HG02588 (cell line): ENCODE measurements around the gene C20orf204.
"Not testable (repeated sequence)": the region's sequence is repeated elsewhere in the genome, so short reads cannot be mapped to it uniquely, and the experiment has no call there.

Source experiments
- ATAC-seq: cut with Tn5 transposase; IDR thresholded peaks from one replicate; pipeline ENCODE4 v1.9.1; 2021; ENCODE audit warnings: mild to moderate bottlenecking, moderate library complexity; ENCODE audit not compliant: unreplicated experiment

Gene C20orf204

DNA sequence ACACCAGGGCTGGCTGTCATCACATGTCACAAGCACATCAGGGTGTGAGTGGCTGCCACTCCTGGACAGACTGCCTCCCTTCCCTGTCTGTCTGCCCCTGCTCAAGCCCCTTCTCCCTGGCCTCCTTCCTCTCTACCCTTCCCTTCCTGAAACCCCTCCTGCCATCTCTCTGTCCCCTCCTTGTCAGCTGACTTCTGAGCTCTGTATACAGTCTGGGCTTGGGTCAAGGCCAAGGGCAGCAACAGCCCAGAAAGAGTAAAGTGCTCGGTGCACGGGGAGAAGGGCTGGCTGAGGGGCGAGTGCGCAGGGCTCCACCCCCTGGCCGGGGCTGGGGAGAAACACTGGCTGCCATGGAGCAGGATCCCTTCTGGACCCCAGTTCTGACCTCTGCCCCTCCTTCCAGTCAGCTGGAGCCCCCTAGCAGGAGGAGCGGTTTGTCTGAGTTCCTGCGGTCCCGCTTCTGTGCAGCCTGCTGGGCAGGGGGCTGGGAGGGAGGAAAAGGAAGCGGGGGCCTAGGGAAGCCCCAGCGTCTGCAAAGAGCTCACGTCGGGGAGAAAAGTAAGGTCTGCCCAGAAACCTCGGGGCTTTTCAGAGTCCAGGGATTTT is 46.2 kb downstream of the C20orf204 start:
- ATAC-seq, result no peak

DNA sequence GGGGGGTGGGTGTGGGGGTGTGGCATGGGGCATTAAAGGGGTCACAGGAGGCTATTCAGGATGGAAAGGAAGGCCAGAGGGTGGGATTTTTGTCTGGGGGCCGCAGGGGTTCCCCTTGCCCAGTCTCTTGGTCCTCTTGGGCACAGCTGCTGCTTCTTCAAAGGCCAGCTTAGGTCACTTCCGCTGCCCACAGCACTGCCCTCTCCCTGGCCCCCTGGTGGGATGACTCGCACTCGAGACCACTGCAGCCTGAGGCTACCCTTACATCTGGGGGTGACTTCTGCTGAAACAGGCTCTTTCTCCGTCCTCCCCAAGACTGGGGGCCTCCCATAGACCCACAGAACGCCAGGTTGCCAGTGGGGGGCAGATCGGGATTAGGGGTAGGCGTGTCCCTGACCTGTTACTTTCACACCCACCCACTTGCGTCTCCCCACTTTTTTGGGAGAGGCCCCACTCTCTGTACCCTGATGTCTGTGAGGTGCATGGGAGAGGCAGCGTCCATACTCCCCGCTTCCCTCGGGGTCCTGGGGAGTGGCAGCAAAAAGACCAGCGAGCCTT is 46.9 kb downstream of the C20orf204 start:
- no peak for ATAC-seq

DNA sequence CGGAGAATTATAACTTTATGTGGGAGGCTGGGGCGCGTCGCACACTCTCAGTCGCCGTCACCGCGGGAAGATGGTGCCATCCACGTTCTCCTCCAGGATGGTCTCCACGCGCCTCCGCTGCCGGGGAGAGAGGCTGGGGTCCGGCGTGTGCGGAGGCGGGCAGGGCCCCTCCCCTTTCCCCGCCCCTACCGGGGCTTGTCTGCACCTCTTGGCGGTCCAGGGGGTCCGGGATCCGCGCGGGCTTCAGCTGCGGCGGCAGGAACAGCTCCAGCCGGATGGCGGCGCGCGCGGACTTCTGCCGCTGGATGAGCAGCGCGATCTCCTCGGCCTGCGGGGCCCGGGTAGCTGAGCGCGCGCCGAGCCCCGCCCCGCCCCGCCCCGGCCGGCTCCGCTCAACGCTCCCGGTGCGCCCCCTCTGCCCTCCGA is 47.4 kb downstream of the C20orf204 start:
- ATAC-seq, result no peak

DNA sequence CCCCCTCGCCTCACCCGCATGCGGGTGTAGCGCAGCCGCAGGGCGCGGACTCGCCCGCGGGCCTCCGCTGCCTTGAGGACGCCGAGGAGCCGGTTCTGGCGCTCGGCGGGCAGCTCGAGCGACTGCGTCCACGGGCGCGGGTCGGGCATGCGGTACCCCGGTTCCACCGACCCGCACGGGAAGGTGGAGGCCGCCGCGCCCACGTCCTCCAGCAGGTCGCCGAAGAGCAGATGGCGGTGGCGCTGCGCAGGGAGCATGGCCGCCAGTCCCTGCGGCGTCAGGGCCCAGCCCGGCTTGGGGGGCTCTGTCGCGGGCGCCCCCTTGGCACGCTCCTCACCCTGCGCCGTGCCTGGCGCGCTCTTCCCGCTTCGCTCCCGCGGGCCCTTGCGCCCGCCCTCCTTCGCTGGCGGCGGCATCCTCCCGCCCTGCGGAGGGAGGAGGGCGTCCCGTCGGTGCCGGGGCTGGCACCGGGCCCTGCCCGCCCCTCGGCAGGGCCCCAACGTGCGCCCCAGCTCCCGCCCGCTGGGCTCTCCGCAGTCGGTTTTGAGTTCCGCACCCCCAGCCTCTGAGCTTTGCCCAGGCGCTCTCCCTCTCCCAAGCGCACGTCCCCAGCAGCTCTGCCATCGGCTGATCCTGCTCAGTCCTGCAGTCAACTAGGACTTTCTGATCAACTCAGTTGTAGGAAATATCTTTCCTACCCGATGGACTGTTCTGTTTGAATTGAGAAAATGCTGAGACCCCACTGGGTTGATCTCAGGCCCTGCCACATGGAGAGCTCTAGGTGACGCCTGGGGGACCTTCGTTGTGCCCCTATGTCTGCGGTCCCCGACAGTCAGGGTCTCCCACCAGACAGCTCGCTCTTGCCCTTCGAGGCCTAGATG is 48.1 kb downstream of the C20orf204 start, which contains the start of gene LKAAEAR1:
TSS of gene LKAAEAR1 (minus strand) at position 595 of the 881 bp plus-strand sequence. CDS start at position 416, 179 bp downstream.
- ATAC-seq, result no peak

DNA sequence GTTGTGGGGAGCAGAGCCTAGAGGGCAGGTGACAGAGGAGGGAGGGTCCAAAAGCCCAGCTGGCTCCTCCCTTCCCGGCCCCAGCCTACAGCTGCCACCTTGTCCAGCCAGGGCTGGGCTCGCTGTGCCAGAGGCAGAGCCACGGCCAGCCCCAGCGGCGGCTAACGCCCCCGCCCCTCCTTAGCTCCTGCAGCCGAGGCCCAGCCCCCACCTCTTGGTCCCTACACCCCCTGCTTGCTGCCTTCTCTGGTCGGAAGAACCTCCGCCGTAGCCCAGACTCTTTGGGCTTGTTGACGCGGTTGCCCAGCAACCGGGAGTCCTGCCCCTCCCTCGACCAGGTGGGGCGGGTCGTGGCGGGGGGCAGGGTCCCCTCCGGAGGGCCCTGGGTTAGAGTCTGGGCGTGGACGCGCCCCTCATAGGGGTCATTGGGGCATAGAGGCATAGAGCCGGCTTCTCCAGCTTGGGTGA is 48.7 kb downstream of the C20orf204 start:
- no peak for ATAC-seq

DNA sequence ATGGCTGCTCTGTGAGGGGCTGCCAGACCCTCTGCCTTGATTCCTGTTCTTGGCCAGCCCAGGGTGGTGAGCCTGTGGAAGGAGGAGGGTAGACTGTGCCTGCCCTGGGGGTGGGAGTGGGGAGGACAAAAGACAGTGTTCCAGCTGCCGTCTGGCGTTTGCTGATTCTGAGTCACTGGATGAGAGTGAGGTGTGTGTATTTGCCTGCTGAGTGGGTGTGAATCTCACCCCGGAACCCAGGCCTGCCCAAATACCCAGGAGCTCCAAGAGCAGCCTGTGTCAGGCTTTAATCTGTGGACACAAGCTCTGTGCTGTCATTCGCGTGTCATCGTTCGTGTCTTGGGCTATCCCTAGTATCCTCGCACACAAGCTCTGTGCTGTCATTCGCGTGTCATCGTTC is 50.8 kb downstream of the C20orf204 start:
- no peak for ATAC-seq

DNA sequence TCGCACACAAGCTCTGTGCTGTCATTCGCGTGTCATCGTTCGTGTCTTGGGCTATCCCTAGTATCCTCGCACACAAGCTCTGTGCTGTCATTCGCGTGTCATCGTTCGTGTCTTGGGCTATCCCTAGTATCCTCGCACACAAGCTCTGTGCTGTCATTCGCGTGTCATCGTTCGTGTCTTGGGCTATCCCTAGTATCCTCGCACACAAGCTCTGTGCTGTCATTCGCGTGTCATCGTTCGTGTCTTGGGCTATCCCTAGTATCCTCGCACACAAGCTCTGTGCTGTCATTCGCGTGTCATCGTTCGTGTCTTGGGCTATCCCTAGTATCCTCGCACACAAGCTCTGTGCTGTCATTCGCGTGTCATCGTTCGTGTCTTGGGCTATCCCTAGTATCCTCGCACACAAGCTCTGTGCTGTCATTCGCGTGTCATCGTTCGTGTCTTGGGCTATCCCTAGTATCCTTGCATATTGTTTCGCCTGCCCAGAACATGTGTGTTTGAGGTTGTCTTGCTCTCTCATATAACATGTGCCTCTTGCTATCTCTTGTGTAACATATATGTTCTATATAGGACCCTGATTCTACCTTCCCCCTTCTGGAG is 51.3 kb downstream of the C20orf204 start:
- ATAC-seq, result not testable (repeated sequence)

DNA sequence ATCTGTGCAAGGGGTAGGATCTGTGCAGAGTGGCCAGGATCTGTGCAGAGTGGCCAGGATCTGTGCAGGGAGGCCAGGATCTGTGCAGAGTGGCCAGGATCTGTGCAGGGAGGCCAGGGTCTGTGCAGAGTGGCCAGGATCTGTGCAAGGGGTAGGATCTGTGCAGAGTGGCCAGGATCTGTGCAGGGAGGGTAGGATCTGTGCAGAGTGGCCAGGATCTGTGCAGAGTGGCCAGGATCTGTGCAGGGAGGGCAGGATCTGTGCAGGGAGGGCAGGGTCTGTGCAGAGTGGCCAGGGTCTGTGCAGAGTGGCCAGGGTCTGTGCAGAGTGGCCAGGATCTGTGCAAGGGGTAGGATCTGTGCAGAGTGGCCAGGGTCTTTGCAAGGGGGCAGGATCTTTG is 52.6 kb downstream of the C20orf204 start:
- not testable (repeated sequence) for ATAC-seq
